HepG2 (cell line): Measurements from ENCODE around the gene CDH13. TPM values are rescaled to one million over a fixed set of nuclear protein-coding genes. Genes with fewer than 3 reads are reported as not detected.

Experiments
- ATAC-seq: fragments of 200-7000 bp; cut with Tn5 transposase; 3 replicates; pipeline ENCODE4 v1.9.1; 2020; ENCODE audit warnings: mild to moderate bottlenecking, moderate library complexity
- BruUV-seq: library from RNA; stranded (reverse); fragments of 400-500 nt; replicated peaks from 2 replicates; lab custom pipeline; 2021; lab: Mats Ljungman, UMichigan
- CTCF ChIA-PET: fragments of 300-600 bp; formaldehyde crosslinking; extraction: SDS; loops from one replicate; lab custom pipeline; 2021; ENCODE audit warnings: low total read pairs, inconsistent platforms, low intra/inter-chr PET ratio; lab: Yijun Ruan, JAX
- POLR2A ChIA-PET: fragments of 350-600 bp; sonication (Branson Sonifier 250); formaldehyde crosslinking; loops from one replicate; lab custom pipeline; 2020; ENCODE audit warnings: antibody characterized with exemption, inconsistent platforms; lab: Yijun Ruan, JAX
- DNase-seq: peaks from one replicate; pipeline ENCODE4 v3.0.0-alpha.2; 2015; ENCODE audit warnings: low spot score
- FAIRE-seq: peaks from 3 replicates; lab custom pipeline; 2011; peaks lifted over from hg19 to GRCh38; lab: Jason Lieb, UNC
- H2AFZ ChIP-seq: one replicate; pipeline ENCODE4 v1.6.1; 2011; ENCODE audit warnings: low read length, inconsistent platforms
- H3K27ac ChIP-seq: fragments of 300-600 bp; 3 replicates; pipeline ENCODE4 v1.8.0; 2011; ENCODE audit warnings: mixed run types, mild to moderate bottlenecking, mixed read lengths, low read length, inconsistent platforms; ENCODE audit not compliant: insufficient read depth; ENCODE audit errors: extremely low read length
- H3K27me3 ChIP-seq, 2 experiments: fragments of 200-600 bp in 1 of 2; 2 replicates in 1 of 2; 3 replicates in 1 of 2; pipeline versions ENCODE4 v1.6.0 to v1.8.0; 2011; ENCODE audit warnings: low read length in 2 of 2, mild to moderate bottlenecking in 2 of 2, moderate library complexity in 2 of 2, inconsistent platforms in 1 of 2; ENCODE audit not compliant: insufficient read depth in 2 of 2, control insufficient read depth in 1 of 2
- H3K36me3 ChIP-seq, 2 experiments: fragments of 200-600 bp in 1 of 2; replicated peaks in 1 of 2; 2 replicates in 1 of 2; 3 replicates in 1 of 2; pipeline versions ENCODE4 v1.5.1 to v1.8.0; 2011; ENCODE audit warnings: low read length in 2 of 2, inconsistent platforms in 1 of 2; ENCODE audit not compliant: insufficient read depth in 2 of 2, control insufficient read depth in 1 of 2
- H3K4me1 ChIP-seq: 2 replicates; pipeline ENCODE4 v1.5.1; 2012; ENCODE audit warnings: low read length, inconsistent platforms; ENCODE audit not compliant: insufficient read depth
- H3K4me2 ChIP-seq: 2 replicates; pipeline ENCODE4 v1.6.0; 2011; ENCODE audit warnings: low read depth, low read length, inconsistent platforms
- H3K4me3 ChIP-seq, 3 experiments: fragments of 200-600 bp in 1 of 3; sonication (generic), shearing (Covaris generic) in 1 of 3; replicated peaks in 1 of 3; 2 replicates each; pipeline ENCODE4 v1.5.1; 2011 to 2016; ENCODE audit warnings: low read length in 3 of 3, inconsistent platforms in 2 of 3, low read depth in 2 of 3, mild to moderate bottlenecking in 2 of 3, control low read depth in 1 of 3, mixed read lengths in 1 of 3; ENCODE audit not compliant: insufficient read depth in 1 of 3
- H3K79me2 ChIP-seq: one replicate; pipeline ENCODE4 v1.6.1; 2011; ENCODE audit warnings: low read length, inconsistent platforms; ENCODE audit not compliant: insufficient read depth
- H3K9ac ChIP-seq: 2 replicates; pipeline ENCODE4 v1.6.0; 2011; ENCODE audit warnings: mild to moderate bottlenecking, low read depth, low read length, inconsistent platforms; ENCODE audit not compliant: insufficient read depth
- H3K9me3 ChIP-seq: 2 replicates; pipeline ENCODE4 v1.5.1; 2012; ENCODE audit warnings: mild to moderate bottlenecking, low read length
- H4K20me1 ChIP-seq: 2 replicates; pipeline ENCODE4 v1.6.0; 2011; ENCODE audit warnings: inconsistent platforms, mild to moderate bottlenecking, low read length, moderate library complexity; ENCODE audit not compliant: insufficient read depth
- ATF1 ChIP-seq: IDR thresholded peaks from 2 replicates; pipeline ENCODE4 v1.6.1; 2016; ENCODE audit warnings: mild to moderate bottlenecking, control low read depth
- HNRNPH1 ChIP-seq: fragments of 200-400 bp; formaldehyde crosslinking; optimal IDR thresholded peaks from 2 replicates; pipeline ENCODE3; 2017; ENCODE audit warnings: mild to moderate bottlenecking, low read depth, low read length
- KDM1A ChIP-seq: IDR thresholded peaks from 2 replicates; pipeline ENCODE4 v1.6.1; 2016; ENCODE audit warnings: missing compliant biosample characterization
- PITX1 ChIP-seq: sonication (generic); formaldehyde crosslinking; IDR thresholded peaks from 2 replicates; pipeline ENCODE4 v1.5.1; 2020; ENCODE audit warnings: mild to moderate bottlenecking, missing genetic modification reagents
- ZNF605 ChIP-seq: sonication (generic); formaldehyde crosslinking; IDR thresholded peaks from 2 replicates; pipeline ENCODE4 v1.8.0; 2022; ENCODE audit warnings: mild to moderate bottlenecking, missing genetic modification reagents
- ZNF709 ChIP-seq: sonication (generic); formaldehyde crosslinking; IDR thresholded peaks from 2 replicates; pipeline ENCODE4 v1.5.0; 2020; ENCODE audit warnings: mild to moderate bottlenecking, missing genetic modification reagents
- ZNF761 ChIP-seq: sonication (generic); formaldehyde crosslinking; conservative IDR thresholded peaks from 2 replicates; pipeline ENCODE4 v1.4.0; 2020; ENCODE audit warnings: mild to moderate bottlenecking, missing genetic modification reagents
- WGBS: methylation state at CpG from one replicate; pipeline ENCODE4 v1.1.6; 2017; ENCODE audit warnings: low lambda C conversion rate; 5-methylcytosine and 5-hydroxymethylcytosine counted together
- in situ Hi-C: cut with HindIII; loops from 2 replicates; pipeline ENCODE4 v1.10.0; 2017; ENCODE audit warnings: low pct_unique_long_range_greater_than_20kb; ENCODE audit not compliant: extremely low pct_ligation_motif_present
- intact Hi-C: fragments of 100-400 bp; cut with micrococcal nuclease; formaldehyde crosslinking; loops from one replicate; pipeline ENCODE4 v1.10.0; 2022; ENCODE audit not compliant: unreplicated experiment
- polyA plus RNA-seq, 8 experiments: library from polyadenylated mRNA; depleted of rRNA in 3 of 8; stranded (reverse) in 7 of 8; unstranded in 1 of 8; fragments of >200 nt; fragmentation: Illumina TruSeq in 4 of 8; extraction: Trizol in 4 of 8; gene quantifications; 2 replicates each; pipeline versions ENCODE4 v1.2.1 to v1.2.3, GENCODE V29; 2011 to 2016; ENCODE audit warnings: low read depth in 4 of 8, missing spikeins in 1 of 8, mixed read lengths in 1 of 8; ENCODE audit not compliant: insufficient read depth in 1 of 8
- total RNA-seq, 5 experiments: library from RNA; depleted of rRNA; stranded (reverse); fragments of >200 nt; fragmentation: Illumina TruSeq; extraction: Trizol; gene quantifications; 2 replicates each; pipeline ENCODE4 v1.2.3, GENCODE V29; 2016; ENCODE audit warnings: low read depth in 1 of 5
- TF ChIP-seq, protein P1 (sequence below): IDR thresholded peaks from 2 replicates; pipeline ENCODE4 v1.6.1; 2016; ENCODE audit warnings: mild to moderate bottlenecking, missing biosample characterization, missing genetic modification reagents
- TF ChIP-seq, protein P2 (sequence below): sonication (generic); formaldehyde crosslinking; IDR thresholded peaks from 2 replicates; pipeline ENCODE4 v1.4.0; 2020; ENCODE audit warnings: missing genetic modification reagents, mild to moderate bottlenecking, borderline replicate concordance
- TF ChIP-seq, protein P3 (sequence below): sonication (generic); formaldehyde crosslinking; IDR thresholded peaks from 2 replicates; pipeline ENCODE4 v1.8.0; 2022; ENCODE audit warnings: mild to moderate bottlenecking, missing genetic modification reagents, moderate library complexity

CDH13 gene
- total and polyA plus RNA-seq, 2 of the 13 experiments (the other 11 are each of a cell fraction or from before 2014, with no cell fraction given): not detected

DNA sequence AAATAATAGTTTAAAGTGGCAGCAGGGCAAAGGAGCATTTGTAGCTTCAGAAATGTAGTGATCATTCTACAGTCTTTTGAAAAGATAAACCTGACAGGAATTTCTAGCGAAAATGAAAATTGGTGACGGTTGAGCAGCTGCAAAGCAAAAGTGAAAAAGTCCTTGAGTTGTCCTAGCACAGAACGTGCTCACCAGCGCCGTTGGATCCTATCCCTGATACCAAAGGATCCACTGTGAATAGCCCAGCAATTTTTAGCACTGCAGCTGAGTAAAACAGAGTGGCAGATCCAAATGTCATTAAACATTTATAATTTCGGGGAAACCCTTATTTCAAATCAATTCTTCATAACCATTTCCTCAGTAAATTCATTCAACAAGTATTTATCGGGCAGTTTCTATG, 727.2 kb downstream of the CDH13 start:
- no TSS peak for BruUV-seq
- H3K4me3 ChIP-seq: no peak overlapping the region
- CTCF ChIA-PET: no interaction called here
- 1% methylated on average over 7 of the region's 7 CpGs for WGBS
- H2AFZ ChIP-seq: no peak overlapping the region
- no peaks in the 10 kb centered on the region for H3K27me3 ChIP-seq
- no peaks in the 10 kb centered on the region for H3K4me1 ChIP-seq
- H3K9me3 ChIP-seq: no peaks in the 10 kb centered on the region
- in situ Hi-C loops: no loop called here
- no peak overlapping the region for H3K9ac ChIP-seq
- no peak for FAIRE-seq
- no peak overlapping the region for H3K27ac ChIP-seq
- H3K4me2 ChIP-seq: no peak overlapping the region
- intact Hi-C loops: no loop called here
- no peak for ATAC-seq
- H3K36me3 ChIP-seq: no peaks in the 10 kb centered on the region
- DNase-seq: no peak
- no peaks in the 10 kb centered on the region for H4K20me1 ChIP-seq
- TF ChIP-seq, protein P1, sequence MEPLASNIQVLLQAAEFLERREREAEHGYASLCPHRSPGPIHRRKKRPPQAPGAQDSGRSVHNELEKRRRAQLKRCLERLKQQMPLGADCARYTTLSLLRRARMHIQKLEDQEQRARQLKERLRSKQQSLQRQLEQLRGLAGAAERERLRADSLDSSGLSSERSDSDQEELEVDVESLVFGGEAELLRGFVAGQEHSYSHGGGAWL (CRISPR knock-in tag): no peak
- no peak for TF ChIP-seq ZNF605 (CRISPR knock-in tag)
- TF ChIP-seq ATF1 (CRISPR knock-in tag): no peak
- TF ChIP-seq, protein P2, sequence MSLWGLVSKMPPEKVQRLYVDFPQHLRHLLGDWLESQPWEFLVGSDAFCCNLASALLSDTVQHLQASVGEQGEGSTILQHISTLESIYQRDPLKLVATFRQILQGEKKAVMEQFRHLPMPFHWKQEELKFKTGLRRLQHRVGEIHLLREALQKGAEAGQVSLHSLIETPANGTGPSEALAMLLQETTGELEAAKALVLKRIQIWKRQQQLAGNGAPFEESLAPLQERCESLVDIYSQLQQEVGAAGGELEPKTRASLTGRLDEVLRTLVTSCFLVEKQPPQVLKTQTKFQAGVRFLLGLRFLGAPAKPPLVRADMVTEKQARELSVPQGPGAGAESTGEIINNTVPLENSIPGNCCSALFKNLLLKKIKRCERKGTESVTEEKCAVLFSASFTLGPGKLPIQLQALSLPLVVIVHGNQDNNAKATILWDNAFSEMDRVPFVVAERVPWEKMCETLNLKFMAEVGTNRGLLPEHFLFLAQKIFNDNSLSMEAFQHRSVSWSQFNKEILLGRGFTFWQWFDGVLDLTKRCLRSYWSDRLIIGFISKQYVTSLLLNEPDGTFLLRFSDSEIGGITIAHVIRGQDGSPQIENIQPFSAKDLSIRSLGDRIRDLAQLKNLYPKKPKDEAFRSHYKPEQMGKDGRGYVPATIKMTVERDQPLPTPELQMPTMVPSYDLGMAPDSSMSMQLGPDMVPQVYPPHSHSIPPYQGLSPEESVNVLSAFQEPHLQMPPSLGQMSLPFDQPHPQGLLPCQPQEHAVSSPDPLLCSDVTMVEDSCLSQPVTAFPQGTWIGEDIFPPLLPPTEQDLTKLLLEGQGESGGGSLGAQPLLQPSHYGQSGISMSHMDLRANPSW (CRISPR knock-in tag): no peak
- no peak for TF ChIP-seq PITX1 (CRISPR knock-in tag)
- TF ChIP-seq HNRNPH1: no peak
- TF ChIP-seq ZNF709: no peak
- TF ChIP-seq ZNF761 (CRISPR knock-in tag): no peak
- TF ChIP-seq KDM1A (CRISPR knock-in tag): no peak
- TF ChIP-seq, protein P3, sequence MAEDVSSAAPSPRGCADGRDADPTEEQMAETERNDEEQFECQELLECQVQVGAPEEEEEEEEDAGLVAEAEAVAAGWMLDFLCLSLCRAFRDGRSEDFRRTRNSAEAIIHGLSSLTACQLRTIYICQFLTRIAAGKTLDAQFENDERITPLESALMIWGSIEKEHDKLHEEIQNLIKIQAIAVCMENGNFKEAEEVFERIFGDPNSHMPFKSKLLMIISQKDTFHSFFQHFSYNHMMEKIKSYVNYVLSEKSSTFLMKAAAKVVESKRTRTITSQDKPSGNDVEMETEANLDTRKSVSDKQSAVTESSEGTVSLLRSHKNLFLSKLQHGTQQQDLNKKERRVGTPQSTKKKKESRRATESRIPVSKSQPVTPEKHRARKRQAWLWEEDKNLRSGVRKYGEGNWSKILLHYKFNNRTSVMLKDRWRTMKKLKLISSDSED: no peak
- POLR2A ChIA-PET: no interaction called here
- H3K79me2 ChIP-seq: no peaks in the 10 kb centered on the region
